Mononuclear cell (primary cell): ENCODE measurements around the gene SLIT3. TPM values are rescaled to one million over a fixed set of nuclear protein-coding genes. Genes with fewer than 3 reads are reported as not detected.

ENCODE experiments used
- H3K27me3 ChIP-seq: 2 replicates; pipeline ENCODE4 v1.6.0; 2011; ENCODE audit warnings: low read length, control low read depth; ENCODE audit not compliant: insufficient read depth
- H3K4me1 ChIP-seq: 2 replicates; pipeline ENCODE4 v1.5.1; 2011; ENCODE audit warnings: mild to moderate bottlenecking, low read length, control low read depth; ENCODE audit not compliant: insufficient read depth
- H3K4me3 ChIP-seq: 2 replicates; pipeline ENCODE4 v1.5.1; 2011; ENCODE audit warnings: mild to moderate bottlenecking, low read length, moderate library complexity
- H3K9me3 ChIP-seq: 2 replicates; pipeline ENCODE4 v1.5.1; 2011; ENCODE audit warnings: low read depth, mild to moderate bottlenecking, control low read depth, low read length
- total RNA-seq: library from RNA; depleted of rRNA; stranded (reverse); fragments of >200 nt; gene quantifications from one replicate; pipeline ENCODE4 v1.2.3, GENCODE V29; 2012

Gene SLIT3
- total RNA-seq, 1 donor = 0.10 TPM

DNA sequence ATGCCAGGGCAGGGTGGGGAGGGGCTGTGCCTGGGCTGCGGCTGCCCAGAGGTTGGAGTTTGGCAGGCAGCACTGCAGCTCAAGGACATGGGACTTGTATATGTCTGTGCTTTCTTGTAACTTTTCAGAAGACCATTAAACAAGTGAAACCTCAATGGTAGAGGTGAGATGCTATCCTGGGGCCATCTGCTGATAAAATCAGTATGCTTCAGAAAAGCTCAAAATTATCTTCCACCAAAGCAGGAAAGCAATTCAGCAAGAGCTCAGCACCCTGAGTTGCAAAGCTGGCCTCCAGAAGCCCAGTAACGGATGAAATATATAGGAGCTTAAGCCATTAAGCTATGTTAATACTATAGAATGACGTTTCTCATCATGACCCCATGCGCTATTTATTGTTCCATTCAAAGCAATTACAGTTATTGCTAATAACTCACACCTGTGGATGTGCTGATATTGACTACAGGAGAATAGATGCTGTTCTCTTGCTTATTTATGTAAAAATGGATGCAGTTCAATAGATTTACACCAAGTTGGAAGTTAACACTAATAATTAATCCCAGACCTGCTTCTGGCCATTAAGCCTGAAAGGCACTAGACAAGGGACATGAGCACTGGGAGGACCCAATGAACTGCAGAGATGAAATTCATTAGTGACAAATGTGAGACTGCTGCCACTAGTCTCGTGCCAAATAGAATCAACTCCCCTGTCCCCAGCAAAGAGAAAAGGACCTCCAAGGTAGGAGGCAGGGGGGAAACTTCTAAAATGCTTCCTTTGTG lies 405.5 kb downstream of the SLIT3 start:
- H3K9me3 ChIP-seq = no peaks in the 10 kb centered on the region

DNA sequence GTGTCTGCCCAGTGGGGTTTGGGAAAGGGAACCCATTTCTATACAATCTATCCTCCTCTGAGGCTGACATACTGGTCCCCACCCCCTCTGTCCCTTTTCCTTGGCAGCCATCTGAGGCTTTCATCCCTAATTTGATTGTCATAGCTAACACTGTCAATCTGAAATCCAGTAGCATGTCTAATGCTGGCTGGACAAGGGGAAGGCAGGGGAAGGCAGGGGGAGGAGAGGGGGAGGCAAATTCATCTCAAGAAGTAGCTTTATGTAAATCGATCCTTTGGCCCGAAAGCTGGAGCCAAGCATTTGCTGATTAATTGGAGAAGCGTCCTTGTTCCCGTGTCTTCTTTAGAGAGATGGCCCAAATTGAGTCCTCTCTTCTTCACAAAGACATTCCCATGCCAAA lies 407.7 kb downstream of the SLIT3 start:
- Histone ChIP-seq H3K9me3 (no peaks in the 10 kb centered on the region), H3K27me3 (no peaks in the 10 kb centered on the region), H3K4me1 (no peaks in the 10 kb centered on the region), H3K4me3 (no peak overlapping the region)

More for the DNA sequence above, 405.5 kb downstream of the SLIT3 start:
- H3K27me3 ChIP-seq = no peaks in the 10 kb centered on the region
- H3K4me1 ChIP-seq = no peaks in the 10 kb centered on the region
- H3K4me3 ChIP-seq = no peak overlapping the region

DNA sequence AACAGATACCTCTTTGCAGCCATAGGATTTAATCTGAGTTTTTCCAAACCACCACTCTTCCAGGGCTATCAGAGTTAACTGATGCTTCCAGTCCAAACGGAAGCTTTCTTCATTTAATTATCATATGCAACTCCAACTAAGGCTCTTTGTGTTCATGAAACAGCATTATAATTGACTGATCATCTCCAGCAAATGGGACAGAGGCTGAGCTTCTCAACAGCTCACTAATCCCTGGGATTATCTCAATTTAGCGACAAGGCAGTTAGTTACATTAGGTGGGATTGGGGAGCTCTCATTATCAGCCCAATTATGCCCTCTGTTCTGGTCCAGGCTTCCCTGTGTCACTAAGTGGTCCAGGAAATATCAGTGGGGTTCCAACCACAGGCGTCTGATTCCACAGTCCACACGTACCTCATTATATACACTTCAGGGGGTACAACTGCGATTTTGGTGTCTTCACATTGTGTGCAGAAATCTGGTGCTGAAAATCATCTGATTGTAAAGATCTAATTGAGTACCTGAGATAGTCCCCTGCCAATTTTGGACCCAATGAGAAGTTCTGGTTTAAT lies 408.2 kb downstream of the SLIT3 start:
- Histone ChIP-seq H3K9me3 (no peaks in the 10 kb centered on the region), H3K4me3 (no peak overlapping the region), H3K4me1 (no peaks in the 10 kb centered on the region), H3K27me3 (no peaks in the 10 kb centered on the region)

DNA sequence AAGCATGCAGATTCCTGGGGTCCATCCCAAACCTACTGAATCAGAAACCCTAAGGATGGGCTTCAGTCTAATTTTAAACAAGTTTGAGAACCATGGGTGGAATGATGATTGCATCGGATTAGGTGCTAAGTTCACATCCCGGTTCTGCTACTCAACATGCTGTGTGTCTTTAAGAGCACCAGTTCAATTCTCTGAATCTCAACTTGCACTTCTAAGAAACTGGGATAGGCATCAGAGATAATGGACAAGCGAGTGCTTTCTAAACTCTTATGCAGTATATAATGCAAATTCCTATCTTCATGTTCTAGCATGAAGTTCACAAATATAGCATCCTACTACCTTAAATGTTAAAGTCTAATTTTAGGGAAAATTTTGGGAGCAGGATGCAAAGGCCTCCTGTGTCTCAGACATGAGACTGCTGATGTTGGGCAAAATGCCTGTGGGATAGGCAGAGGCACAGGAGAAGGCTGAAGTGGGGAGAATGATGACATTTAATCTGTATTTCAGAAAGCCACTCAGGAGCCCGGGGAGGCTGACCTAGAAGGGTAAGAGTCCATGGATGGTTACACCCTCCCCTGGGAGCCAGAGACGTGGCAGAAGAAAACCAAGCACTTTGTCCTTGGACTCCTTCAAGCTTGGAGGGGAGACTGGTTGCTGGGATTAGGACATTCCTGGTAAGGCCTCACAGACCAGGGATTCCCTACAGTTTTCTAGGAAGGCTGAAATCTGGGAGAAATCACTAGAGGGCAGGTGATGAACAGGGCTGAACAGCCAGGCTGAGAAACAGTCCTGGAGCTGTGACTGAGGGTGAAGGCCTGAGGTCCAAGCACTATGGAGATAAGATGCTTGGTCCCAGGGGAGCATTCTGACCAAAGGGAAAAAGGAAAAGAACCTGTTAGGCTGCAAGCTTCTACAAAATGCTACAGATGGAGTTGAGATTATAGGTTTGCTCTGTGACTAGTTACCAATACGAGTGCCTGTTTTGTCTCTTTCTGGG lies 409.8 kb downstream of the SLIT3 start:
- Histone ChIP-seq H3K27me3 (no peaks in the 10 kb centered on the region), H3K4me1 (no peaks in the 10 kb centered on the region), H3K4me3 (no peak overlapping the region), H3K9me3 (no peaks in the 10 kb centered on the region)

DNA sequence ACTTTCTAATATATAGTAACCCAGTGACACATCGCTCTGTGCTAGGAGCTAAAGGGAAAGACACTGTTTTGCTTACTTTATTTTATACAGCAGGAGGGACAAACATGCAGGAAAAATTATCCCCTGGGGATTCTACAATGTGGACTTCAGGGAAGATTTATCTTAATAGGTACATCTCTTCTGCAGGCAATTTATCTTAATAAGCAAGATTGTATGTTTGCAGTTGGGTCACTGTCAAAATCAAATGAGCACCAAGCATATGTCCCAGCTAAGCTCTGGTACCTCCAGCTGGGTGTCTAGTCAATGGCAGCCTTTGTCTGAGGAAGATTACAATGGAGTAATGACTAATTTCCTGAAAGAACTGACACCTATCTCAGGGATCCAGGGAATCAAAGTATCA lies 411.9 kb downstream of the SLIT3 start:
- Histone ChIP-seq H3K4me3 (no peak overlapping the region), H3K9me3 (no peaks in the 10 kb centered on the region), H3K27me3 (no peaks in the 10 kb centered on the region), H3K4me1 (no peaks in the 10 kb centered on the region)

DNA sequence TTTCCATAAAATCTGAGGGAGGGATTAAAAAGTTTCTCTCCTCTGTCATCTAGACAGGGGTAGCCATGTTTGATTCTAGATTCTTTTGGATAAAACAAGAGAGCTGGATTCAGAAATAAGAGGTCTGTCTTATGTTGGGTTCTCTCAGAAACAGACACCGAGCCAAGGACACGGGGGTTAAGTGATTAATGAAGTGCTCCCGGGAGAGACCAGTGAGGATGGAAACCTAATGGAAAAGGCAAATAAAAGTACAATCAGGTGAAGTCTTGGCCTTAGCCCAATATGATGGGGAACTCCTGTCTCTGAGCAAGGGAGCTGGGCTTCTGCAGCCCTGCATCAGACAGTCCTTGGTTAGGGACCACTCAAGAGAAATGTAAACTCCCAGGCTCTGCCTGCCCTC lies 413.0 kb downstream of the SLIT3 start:
- no peaks in the 10 kb centered on the region for H3K27me3 ChIP-seq
- H3K4me3 ChIP-seq = no peak overlapping the region
- H3K4me1 ChIP-seq = no peaks in the 10 kb centered on the region
- H3K9me3 ChIP-seq = no peaks in the 10 kb centered on the region

DNA sequence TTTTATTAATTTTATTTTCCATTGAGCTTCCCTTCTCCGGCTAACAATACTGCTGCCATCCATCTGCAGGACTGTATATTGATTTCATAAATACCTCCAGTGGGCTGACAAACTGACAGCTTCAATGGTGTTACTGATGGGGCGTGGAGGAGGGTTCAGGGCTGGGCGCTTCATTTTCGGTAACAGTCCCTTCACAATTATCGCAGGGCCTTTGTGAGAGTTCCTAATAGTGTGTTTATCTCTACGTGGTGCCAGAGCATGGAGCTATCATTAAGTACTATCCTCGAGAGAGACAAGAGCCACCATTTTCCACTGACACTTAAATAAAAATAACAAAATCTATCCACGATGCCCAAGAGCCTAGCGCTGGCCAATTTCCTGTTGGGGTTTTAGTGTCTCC lies 414.8 kb downstream of the SLIT3 start:
- Histone ChIP-seq H3K4me3 (no peak overlapping the region), H3K9me3 (no peaks in the 10 kb centered on the region), H3K27me3 (no peaks in the 10 kb centered on the region), H3K4me1 (no peaks in the 10 kb centered on the region)

DNA sequence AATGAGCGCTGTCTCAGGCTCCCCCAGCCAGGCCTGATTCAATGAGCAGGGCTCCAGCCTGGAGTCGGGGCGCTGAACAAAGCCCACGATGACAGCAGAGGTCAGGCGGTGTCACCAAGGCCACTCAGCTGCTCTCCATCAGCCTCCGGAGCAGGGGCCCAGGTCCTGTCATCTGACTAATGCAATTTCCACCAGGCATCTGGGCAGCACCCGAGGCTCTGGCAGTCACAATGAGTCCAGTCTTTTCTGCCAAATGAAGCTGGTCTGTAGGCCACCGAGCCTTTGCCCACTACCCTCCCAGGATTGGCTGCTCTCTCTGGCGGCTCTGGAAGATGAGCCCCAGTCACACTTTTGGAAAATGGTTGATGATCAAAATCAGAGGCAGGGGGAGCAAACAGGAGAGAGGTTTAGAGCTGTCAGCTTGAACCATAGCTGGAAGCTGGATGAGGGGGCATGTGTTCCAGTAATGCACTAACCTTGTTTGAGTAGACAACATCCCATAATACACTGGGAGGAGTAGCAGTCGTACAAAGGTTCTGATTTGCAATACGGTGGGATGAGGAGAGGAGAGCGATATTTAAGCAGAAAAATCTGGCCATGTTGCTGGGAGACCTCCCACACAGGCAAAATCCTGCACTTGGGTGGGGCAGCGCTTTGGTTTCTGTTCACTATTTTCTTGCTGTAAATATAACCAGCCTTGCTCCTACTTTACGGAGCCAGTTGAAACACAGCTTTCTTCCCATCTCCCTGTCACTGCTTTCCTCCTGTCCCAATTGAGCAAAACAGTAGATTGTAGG lies 415.4 kb downstream of the SLIT3 start:
- Histone ChIP-seq H3K4me1 (no peaks in the 10 kb centered on the region), H3K27me3 (no peaks in the 10 kb centered on the region), H3K9me3 (no peaks in the 10 kb centered on the region), H3K4me3 (no peak overlapping the region)

DNA sequence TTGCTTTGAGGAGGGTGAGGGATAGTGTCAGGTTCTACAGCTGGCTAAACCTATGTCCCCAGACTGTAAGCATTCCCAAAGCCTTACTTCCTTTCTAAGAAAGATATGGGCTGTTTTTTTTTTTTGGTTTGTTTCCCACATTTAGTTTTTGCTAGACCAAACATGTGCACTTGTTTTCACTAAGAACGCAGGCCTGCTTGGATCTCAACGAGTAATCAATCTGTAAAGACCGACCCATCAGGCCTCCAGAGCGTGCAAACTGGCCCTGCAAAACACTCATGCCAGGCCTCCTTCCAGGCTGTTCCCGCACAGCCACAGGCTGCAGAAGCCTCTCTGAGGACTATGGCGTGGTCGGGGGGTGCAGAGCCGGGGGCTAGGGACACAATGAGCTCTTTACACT lies 416.9 kb downstream of the SLIT3 start:
- Histone ChIP-seq H3K4me3 (no peak overlapping the region), H3K4me1 (no peaks in the 10 kb centered on the region)

DNA sequence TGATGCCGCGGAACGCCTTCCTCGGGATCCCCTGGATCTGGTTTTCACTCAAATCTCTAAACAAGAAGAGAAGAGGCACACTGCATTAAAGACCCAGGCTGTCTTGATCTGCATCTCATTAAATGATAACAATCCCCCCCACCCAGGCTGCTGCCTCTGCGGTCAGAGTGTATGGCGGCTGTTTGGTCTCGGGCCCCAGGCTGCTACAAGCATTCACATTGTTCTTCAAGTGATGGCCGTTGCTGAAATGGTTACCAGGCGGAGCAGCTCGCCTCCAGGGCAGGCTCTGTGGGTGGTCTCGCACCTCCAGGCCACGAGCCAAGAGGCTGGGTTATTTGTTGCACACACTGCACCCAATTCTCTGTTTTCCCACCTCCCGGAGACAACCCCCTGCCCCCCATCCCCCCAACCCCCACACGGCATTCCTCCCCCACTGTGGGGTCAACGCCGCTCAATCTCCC lies 417.6 kb downstream of the SLIT3 start:
- Histone ChIP-seq H3K4me1 (no peaks in the 10 kb centered on the region), H3K4me3 (no peak overlapping the region), H3K9me3 (no peaks in the 10 kb centered on the region), H3K27me3 (no peaks in the 10 kb centered on the region)

More for the DNA sequence above, 416.9 kb downstream of the SLIT3 start:
- Histone ChIP-seq H3K9me3 (no peaks in the 10 kb centered on the region), H3K27me3 (no peaks in the 10 kb centered on the region)

DNA sequence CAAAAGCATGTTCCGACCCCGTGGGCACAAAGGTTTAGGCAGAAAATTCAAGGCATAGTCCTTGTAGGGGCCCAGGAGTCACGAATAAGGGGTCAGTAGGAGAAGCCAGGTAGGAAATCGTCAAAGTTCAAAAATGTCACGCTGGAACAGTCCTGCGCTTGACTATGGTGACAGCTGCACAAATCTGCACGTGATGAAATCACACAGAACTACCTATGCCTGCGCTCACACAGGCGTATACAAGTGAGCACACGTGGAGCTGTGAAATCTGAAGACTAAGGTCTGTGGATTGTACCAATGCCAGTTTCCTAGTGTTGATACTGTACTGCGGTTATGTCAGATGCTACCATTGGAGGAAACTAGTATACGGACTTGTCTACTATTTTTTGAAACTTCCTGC lies 418.7 kb downstream of the SLIT3 start:
- no peaks in the 10 kb centered on the region for H3K4me1 ChIP-seq
- no peaks in the 10 kb centered on the region for H3K9me3 ChIP-seq
- H3K4me3 ChIP-seq = no peak overlapping the region
- H3K27me3 ChIP-seq = no peaks in the 10 kb centered on the region

DNA sequence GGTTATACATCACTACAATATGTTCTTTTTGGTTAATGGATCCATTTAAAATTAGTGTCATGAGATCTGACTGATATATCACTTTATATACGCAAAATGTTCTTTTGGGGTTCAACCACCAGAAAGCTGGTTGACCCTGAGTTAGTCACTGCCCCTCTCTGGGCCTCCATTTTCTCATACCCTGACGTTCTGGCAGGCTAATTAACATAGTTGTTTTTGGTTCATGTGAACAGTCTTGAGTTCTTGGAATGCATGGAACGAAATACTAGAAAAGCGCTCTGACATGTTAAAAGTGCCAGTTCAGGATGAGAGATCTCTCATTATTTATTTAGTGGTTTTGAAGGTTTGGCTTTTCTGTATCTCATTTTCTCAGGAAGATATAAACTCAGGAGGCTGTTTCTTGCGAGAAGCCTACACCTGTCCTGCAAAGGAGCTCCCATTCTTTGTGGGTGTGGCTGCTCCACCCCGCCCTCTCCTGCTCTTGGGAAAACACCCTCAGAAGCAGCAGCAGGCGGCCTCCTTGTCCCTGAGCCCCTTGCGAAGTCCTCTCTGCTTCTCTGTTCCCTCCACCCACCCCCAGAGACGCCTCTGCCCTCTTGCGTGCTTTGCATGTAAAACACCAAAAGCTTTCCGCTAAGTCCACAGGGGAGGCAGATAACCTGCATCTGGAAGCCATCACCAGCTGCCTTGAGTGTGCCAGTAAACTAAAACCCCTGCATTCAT lies 419.4 kb downstream of the SLIT3 start:
- no peaks in the 10 kb centered on the region for H3K4me1 ChIP-seq
- no peaks in the 10 kb centered on the region for H3K9me3 ChIP-seq
- H3K27me3 ChIP-seq = no peaks in the 10 kb centered on the region
- H3K4me3 ChIP-seq = no peak overlapping the region

DNA sequence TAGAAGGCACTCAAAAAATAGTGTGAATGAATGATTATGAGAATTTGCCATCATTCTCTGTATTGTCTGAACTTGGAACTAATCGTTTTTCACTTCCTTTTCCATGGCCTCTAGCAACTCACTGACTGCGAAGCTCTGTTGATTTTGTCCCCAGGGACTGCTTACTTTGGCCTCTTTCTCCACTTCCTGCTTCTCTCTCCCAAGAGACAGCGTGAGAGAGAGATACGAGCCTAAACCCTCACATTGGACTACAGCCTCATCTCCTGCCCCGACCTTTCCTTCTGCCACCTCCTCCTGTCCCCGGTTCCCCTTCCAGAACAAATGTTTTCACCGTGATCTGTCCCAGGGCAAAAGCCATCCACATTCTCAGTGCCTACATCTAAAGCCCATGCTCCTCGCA lies 421.0 kb downstream of the SLIT3 start:
- no peaks in the 10 kb centered on the region for H3K4me1 ChIP-seq
- no peak overlapping the region for H3K4me3 ChIP-seq
- H3K27me3 ChIP-seq = no peaks in the 10 kb centered on the region
- no peaks in the 10 kb centered on the region for H3K9me3 ChIP-seq

DNA sequence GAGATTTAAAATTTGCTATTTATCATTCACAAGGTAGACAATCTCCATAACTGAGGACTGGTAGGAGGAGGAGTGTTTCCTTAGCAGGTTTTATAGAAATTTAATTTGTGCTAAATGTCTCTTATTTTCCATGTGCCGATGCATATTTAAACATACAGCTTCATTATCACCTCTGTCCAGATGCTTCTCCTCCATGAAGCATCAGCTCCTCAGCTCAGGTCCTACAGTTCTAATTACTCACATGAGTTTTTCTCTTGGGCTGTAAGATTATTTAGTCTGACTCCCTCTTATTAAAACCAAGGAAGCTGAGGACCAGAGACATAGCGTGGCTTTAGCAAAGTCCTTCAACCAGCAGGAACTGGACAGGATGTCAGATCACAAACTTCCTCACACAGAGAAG lies 421.6 kb downstream of the SLIT3 start:
- no peaks in the 10 kb centered on the region for H3K9me3 ChIP-seq
- H3K4me1 ChIP-seq = no peaks in the 10 kb centered on the region
- no peaks in the 10 kb centered on the region for H3K27me3 ChIP-seq
- no peak overlapping the region for H3K4me3 ChIP-seq
